IMR-90 (cell line): ENCODE results near the gene LMTK2. TPM values are rescaled to one million over a fixed set of nuclear protein-coding genes. Genes with fewer than 3 reads are reported as not detected.

ENCODE experiments used
- ATAC-seq: fragments of 200-7000 bp; cut with Tn5 transposase; 2 replicates; pipeline ENCODE4 v1.9.1; 2020; ENCODE audit warnings: low read depth, mild to moderate bottlenecking, moderate library complexity
- BruUV-seq: library from RNA; stranded (reverse); fragments of 400-500 nt; replicated peaks from 2 replicates; lab custom pipeline; 2021; lab: Mats Ljungman, UMichigan
- CTCF ChIA-PET: fragments of 300-600 bp; formaldehyde crosslinking; extraction: SDS; loops from one replicate; lab custom pipeline; 2021; ENCODE audit warnings: antibody characterized with exemption; lab: Yijun Ruan, JAX
- POLR2A ChIA-PET: fragments of 300-600 bp; sonication (Branson Sonifier 250); formaldehyde crosslinking; loops from one replicate; lab custom pipeline; 2022; ENCODE audit warnings: antibody characterized with exemption; ENCODE audit not compliant: unreplicated experiment; lab: Charles Lee
- DNase-seq: peaks from one replicate; pipeline ENCODE4 v3.0.0; 2013
- H2AFZ ChIP-seq: replicated peaks from 2 replicates; pipeline ENCODE3; 2013; ENCODE audit warnings: low read length, mild to moderate bottlenecking; ENCODE audit not compliant: poor library complexity
- H2AK5ac ChIP-seq: 2 replicates; pipeline ENCODE4 v1.6.1; 2013; ENCODE audit warnings: low read depth, low read length, inconsistent platforms
- H2AK9ac ChIP-seq: replicated peaks from 2 replicates; pipeline ENCODE3; 2013; ENCODE audit warnings: mild to moderate bottlenecking, low read depth, low read length, moderate library complexity; ENCODE audit not compliant: poor library complexity
- H2BK120ac ChIP-seq: 2 replicates; pipeline ENCODE4 v1.6.1; 2013; ENCODE audit warnings: low read depth, low read length, inconsistent platforms
- H2BK15ac ChIP-seq: 3 replicates; pipeline ENCODE4 v1.6.1; 2013; ENCODE audit warnings: low read depth, low read length, inconsistent platforms
- H2BK20ac ChIP-seq: 2 replicates; pipeline ENCODE4 v1.6.1; 2013; ENCODE audit warnings: low read depth, mild to moderate bottlenecking, inconsistent platforms, low read length, moderate library complexity
- H2BK5ac ChIP-seq: 2 replicates; pipeline ENCODE4 v1.6.1; 2013; ENCODE audit warnings: mild to moderate bottlenecking, low read depth, low read length, inconsistent platforms; ENCODE audit not compliant: poor library complexity, severe bottlenecking
- H3K14ac ChIP-seq: replicated peaks from 2 replicates; pipeline ENCODE4 v1.6.1; 2013; ENCODE audit warnings: low read depth, low read length, inconsistent platforms
- H3K18ac ChIP-seq: 2 replicates; pipeline ENCODE4 v1.6.1; 2013; ENCODE audit warnings: low read depth, low read length, control low read depth
- H3K23ac ChIP-seq: 2 replicates; pipeline ENCODE4 v1.6.1; 2013; ENCODE audit warnings: low read depth, low read length, inconsistent platforms
- H3K27ac ChIP-seq: 2 replicates; pipeline ENCODE4 v1.5.1; 2013; ENCODE audit warnings: mild to moderate bottlenecking, control low read depth, low read length; ENCODE audit not compliant: insufficient read depth
- H3K27me3 ChIP-seq: 2 replicates; pipeline ENCODE4 v1.6.1; 2013; ENCODE audit warnings: low read length; ENCODE audit not compliant: control insufficient read depth, insufficient read depth
- H3K36me3 ChIP-seq: 2 replicates; pipeline ENCODE4 v1.6.1; 2013; ENCODE audit warnings: low read length, mixed read lengths; ENCODE audit not compliant: control insufficient read depth, insufficient read depth
- H3K4ac ChIP-seq: 2 replicates; pipeline ENCODE4 v1.6.1; 2013; ENCODE audit warnings: low read depth, low read length, inconsistent platforms
- H3K4me1 ChIP-seq: 2 replicates; pipeline ENCODE4 v1.6.1; 2013; ENCODE audit warnings: low read length, mixed read lengths; ENCODE audit not compliant: control insufficient read depth, insufficient read depth
- H3K4me2 ChIP-seq: 2 replicates; pipeline ENCODE4 v1.6.1; 2013; ENCODE audit warnings: low read depth, mild to moderate bottlenecking, control low read depth, low read length, moderate library complexity
- H3K4me3 ChIP-seq: 2 replicates; pipeline ENCODE4 v1.5.1; 2013; ENCODE audit warnings: low read depth, mild to moderate bottlenecking, control low read depth, low read length, moderate library complexity; ENCODE audit not compliant: insufficient read depth
- H3K56ac ChIP-seq: 2 replicates; pipeline ENCODE4 v1.6.1; 2013; ENCODE audit warnings: low read length, inconsistent platforms; ENCODE audit not compliant: insufficient read depth; ENCODE audit errors: extremely low read depth
- H3K79me1 ChIP-seq, 2 experiments: 2 replicates each; pipeline ENCODE4 v1.6.1; 2013; ENCODE audit warnings: low read length in 2 of 2, inconsistent platforms in 1 of 2, low read depth in 1 of 2
- H3K9ac ChIP-seq: 2 replicates; pipeline ENCODE4 v1.6.1; 2013; ENCODE audit warnings: low read depth, low read length, control low read depth
- H3K9me1 ChIP-seq: 2 replicates; pipeline ENCODE4 v1.6.1; 2013; ENCODE audit warnings: low read length, inconsistent platforms; ENCODE audit not compliant: insufficient read depth
- H3K9me3 ChIP-seq: 2 replicates; pipeline ENCODE4 v1.6.1; 2013; ENCODE audit warnings: low read length; ENCODE audit not compliant: control insufficient read depth, insufficient read depth
- H4K20me1 ChIP-seq: 2 replicates; pipeline ENCODE4 v1.6.1; 2013; ENCODE audit warnings: low read length, inconsistent platforms; ENCODE audit not compliant: insufficient read depth
- H4K5ac ChIP-seq: 2 replicates; pipeline ENCODE4 v1.6.1; 2013; ENCODE audit warnings: mild to moderate bottlenecking, low read depth, low read length, control low read depth
- H4K8ac ChIP-seq, 2 experiments: 2 replicates each; pipeline ENCODE4 v1.6.1; 2013; ENCODE audit warnings: low read depth in 2 of 2, low read length in 2 of 2, control low read depth in 1 of 2, inconsistent platforms in 1 of 2
- H4K91ac ChIP-seq: 2 replicates; pipeline ENCODE4 v1.6.1; 2013; ENCODE audit warnings: low read depth, low read length, inconsistent platforms; ENCODE audit not compliant: insufficient read depth
- CEBPB ChIP-seq: IDR thresholded peaks from 2 replicates; pipeline ENCODE4 v1.6.1; 2012; ENCODE audit warnings: low read depth, low read length, improper control_type of control experiment
- CHD1 ChIP-seq: IDR thresholded peaks from 2 replicates; pipeline ENCODE4 v1.6.1; 2012; ENCODE audit warnings: low read depth, low read length, improper control_type of control experiment
- FOS ChIP-seq: fragments of 150-350 bp; IDR thresholded peaks from 2 replicates; pipeline ENCODE4 v1.6.1; 2016; ENCODE audit warnings: low read depth, low read length
- MAFK ChIP-seq: IDR thresholded peaks from 2 replicates; pipeline ENCODE4 v1.6.1; 2012; ENCODE audit warnings: low read depth, low read length, improper control_type of control experiment
- MAZ ChIP-seq: IDR thresholded peaks from 2 replicates; pipeline ENCODE4 v1.6.1; 2012; ENCODE audit warnings: low read depth, mild to moderate bottlenecking, low read length, improper control_type of control experiment, moderate library complexity, borderline replicate concordance
- NFE2L2 ChIP-seq: fragments of 150-350 bp; IDR thresholded peaks from 2 replicates; pipeline ENCODE4 v1.6.1; 2016; ENCODE audit warnings: low read depth, mild to moderate bottlenecking, low read length
- POLR2A ChIP-seq: IDR thresholded peaks from 2 replicates; pipeline ENCODE4 v1.6.1; 2012; ENCODE audit warnings: mild to moderate bottlenecking, low read depth, low read length
- SMC3 ChIP-seq: fragments of 150-350 bp; IDR thresholded peaks from 2 replicates; pipeline ENCODE4 v1.6.1; 2016; ENCODE audit warnings: low read depth, mild to moderate bottlenecking, antibody characterized with exemption, low read length, moderate library complexity
- WGBS, 2 experiments: methylation state at CpG; one replicate each; pipeline versions ENCODE4 v1.1.5 to v1.1.7; 2013; ENCODE audit warnings: missing lambda C conversion rate in 2 of 2; ENCODE audit not compliant: insufficient read length in 1 of 2; ENCODE audit errors: extremely low coverage in 2 of 2; 5-methylcytosine and 5-hydroxymethylcytosine counted together
- dilution Hi-C: fragments of 300-500 bp; cut with HindIII; formaldehyde crosslinking; loops from one replicate; pipeline ENCODE4 v1.14.3; 2018; ENCODE audit warnings: low sequenced_read_pairs; ENCODE audit not compliant: unreplicated experiment
- in situ Hi-C: fragments of 300-500 bp; cut with MboI; formaldehyde crosslinking; loops from 3 replicates; pipeline ENCODE4 v1.14.3; 2019; ENCODE audit warnings: low sequenced_read_pairs, inconsistent platforms, mixed read lengths
- intact Hi-C: fragments of 100-400 bp; cut with micrococcal nuclease; formaldehyde crosslinking; loops from 2 replicates; pipeline ENCODE4 v1.10.0; 2022
- polyA plus RNA-seq, 3 experiments: library from polyadenylated mRNA; depleted of rRNA; stranded (reverse); fragments of >200 nt; gene quantifications; 2 replicates each; pipeline ENCODE4 v1.2.3, GENCODE V29; 2012; ENCODE audit warnings: low replicate concordance in 1 of 3
- total RNA-seq: library from RNA; depleted of rRNA; stranded (reverse); fragments of >200 nt; gene quantifications from 2 replicates; pipeline ENCODE4 v1.2.3, GENCODE V29; 2012
- TF ChIP-seq, protein P1 (sequence below): fragments of 150-350 bp; IDR thresholded peaks from 2 replicates; pipeline ENCODE4 v1.6.1; 2017; ENCODE audit warnings: mild to moderate bottlenecking, antibody characterized with exemption, low read length, low read depth

Gene LMTK2
- total and polyA plus RNA-seq, 2 of the 4 experiments (the other 2 are of a cell fraction), result 4.4 to 5.0 TPM

DNA sequence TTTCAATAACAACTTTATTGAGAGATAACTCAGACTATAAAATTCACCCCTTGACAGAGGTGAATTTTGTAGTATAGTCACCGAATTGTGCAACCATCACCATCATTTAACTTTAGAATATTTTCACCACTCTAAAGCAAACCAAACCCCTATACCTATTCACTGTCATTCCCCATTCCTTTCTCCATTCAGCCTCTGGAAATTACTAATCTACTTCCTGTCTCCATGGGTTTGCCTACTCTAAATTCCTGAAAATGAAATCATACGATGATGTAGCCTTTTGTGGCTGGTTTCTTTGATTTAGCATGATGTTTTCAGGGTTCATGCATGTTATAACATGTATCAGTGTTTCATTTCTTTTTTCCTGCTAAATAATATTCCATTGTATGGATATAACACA lies 15.6 kb upstream of the LMTK2 start:
- no TSS peak for BruUV-seq
- no peak overlapping the region for H2AFZ ChIP-seq
- H2AK5ac ChIP-seq, result no peak overlapping the region
- no peak overlapping the region for H3K4me2 ChIP-seq
- CTCF ChIA-PET, result no interaction called here
- H3K4ac ChIP-seq, result no peak overlapping the region
- no peak overlapping the region for H3K9ac ChIP-seq
- H2BK120ac ChIP-seq, result no peak overlapping the region
- intact Hi-C loops, result no loop called here
- dilution Hi-C loops, result no loop called here
- no peak overlapping the region for H2BK15ac ChIP-seq
- H3K9me3 ChIP-seq, result peaks cover under 1% of the 10 kb centered on the region; the same call in 1 of the 2 replicates
- in situ Hi-C loops, result no loop called here
- no peaks in the 10 kb centered on the region for H4K20me1 ChIP-seq
- no peak overlapping the region for H2BK5ac ChIP-seq
- no peak overlapping the region for H2AK9ac ChIP-seq
- no peaks in the 10 kb centered on the region for H3K36me3 ChIP-seq
- ATAC-seq (no peak), DNase-seq (peak; percentile 4)
- no peak overlapping the region for H2BK20ac ChIP-seq
- no peak overlapping the region for H4K91ac ChIP-seq
- H3K4me3 ChIP-seq, result no peak overlapping the region
- WGBS, 2 experiments, result no CpG with 5 or more reads among the region's 2 CpGs
- no peak overlapping the region for H3K56ac ChIP-seq
- H3K14ac ChIP-seq, result no peak overlapping the region
- H3K9me1 ChIP-seq, result no peaks in the 10 kb centered on the region
- H3K79me1 ChIP-seq, result no peaks in the 10 kb centered on the region
- H3K23ac ChIP-seq, result no peak overlapping the region
- H4K8ac ChIP-seq, result no peak overlapping the region
- TF ChIP-seq MAFK, result no peak
- TF ChIP-seq MAZ, result no peak
- TF ChIP-seq CEBPB, result no peak
- no peak for TF ChIP-seq FOS
- TF ChIP-seq NFE2L2, result no peak
- TF ChIP-seq SMC3, result no peak
- TF ChIP-seq POLR2A, result no peak
- TF ChIP-seq, protein P1, sequence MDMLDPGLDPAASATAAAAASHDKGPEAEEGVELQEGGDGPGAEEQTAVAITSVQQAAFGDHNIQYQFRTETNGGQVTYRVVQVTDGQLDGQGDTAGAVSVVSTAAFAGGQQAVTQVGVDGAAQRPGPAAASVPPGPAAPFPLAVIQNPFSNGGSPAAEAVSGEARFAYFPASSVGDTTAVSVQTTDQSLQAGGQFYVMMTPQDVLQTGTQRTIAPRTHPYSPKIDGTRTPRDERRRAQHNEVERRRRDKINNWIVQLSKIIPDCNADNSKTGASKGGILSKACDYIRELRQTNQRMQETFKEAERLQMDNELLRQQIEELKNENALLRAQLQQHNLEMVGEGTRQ, result no peak
- no peak for TF ChIP-seq CHD1
- no peaks in the 10 kb centered on the region for H3K27me3 ChIP-seq
- H3K4me1 ChIP-seq, result no peaks in the 10 kb centered on the region
- H3K18ac ChIP-seq, result no peak overlapping the region
- H4K5ac ChIP-seq, result no peak overlapping the region
- POLR2A ChIA-PET, result no interaction called here
- H3K27ac ChIP-seq, result no peak overlapping the region
